Panc1 (cell line): ENCODE measurements around the gene FBXL22.

Experiments
- POLR2AphosphoS5 ChIP-seq: IDR thresholded peaks from 2 replicates; pipeline ENCODE4 v1.6.1; 2012; ENCODE audit warnings: mild to moderate bottlenecking, low read depth, low read length, moderate library complexity
- SIN3A ChIP-seq: IDR thresholded peaks from 2 replicates; pipeline ENCODE4 v1.6.1; 2012; ENCODE audit warnings: low read depth, mild to moderate bottlenecking, low read length, moderate library complexity, borderline replicate concordance; ENCODE audit not compliant: insufficient read depth
- TCF7L2 ChIP-seq: IDR thresholded peaks from 2 replicates; pipeline ENCODE4 v1.6.1; 2011; ENCODE audit warnings: mild to moderate bottlenecking, low read depth, low read length, inconsistent platforms
- TF ChIP-seq, protein P1 (sequence below): fragments of 450-650 bp; IDR thresholded peaks from 2 replicates; pipeline ENCODE4 v1.5.1; 2017; ENCODE audit warnings: mild to moderate bottlenecking
- TF ChIP-seq, protein P2 (sequence below), 2 experiments: IDR thresholded peaks; 2 replicates each; pipeline ENCODE4 v1.6.1; 2011 to 2012; ENCODE audit warnings: low read depth in 2 of 2, control low read depth in 1 of 2, low read length in 1 of 2, mild to moderate bottlenecking in 1 of 2, moderate library complexity in 1 of 2; ENCODE audit not compliant: insufficient read depth in 1 of 2

GRCh38 chr15:63636518-63637061 is 39.4 kb downstream of the FBXL22 start:
- TF ChIP-seq, protein P1, sequence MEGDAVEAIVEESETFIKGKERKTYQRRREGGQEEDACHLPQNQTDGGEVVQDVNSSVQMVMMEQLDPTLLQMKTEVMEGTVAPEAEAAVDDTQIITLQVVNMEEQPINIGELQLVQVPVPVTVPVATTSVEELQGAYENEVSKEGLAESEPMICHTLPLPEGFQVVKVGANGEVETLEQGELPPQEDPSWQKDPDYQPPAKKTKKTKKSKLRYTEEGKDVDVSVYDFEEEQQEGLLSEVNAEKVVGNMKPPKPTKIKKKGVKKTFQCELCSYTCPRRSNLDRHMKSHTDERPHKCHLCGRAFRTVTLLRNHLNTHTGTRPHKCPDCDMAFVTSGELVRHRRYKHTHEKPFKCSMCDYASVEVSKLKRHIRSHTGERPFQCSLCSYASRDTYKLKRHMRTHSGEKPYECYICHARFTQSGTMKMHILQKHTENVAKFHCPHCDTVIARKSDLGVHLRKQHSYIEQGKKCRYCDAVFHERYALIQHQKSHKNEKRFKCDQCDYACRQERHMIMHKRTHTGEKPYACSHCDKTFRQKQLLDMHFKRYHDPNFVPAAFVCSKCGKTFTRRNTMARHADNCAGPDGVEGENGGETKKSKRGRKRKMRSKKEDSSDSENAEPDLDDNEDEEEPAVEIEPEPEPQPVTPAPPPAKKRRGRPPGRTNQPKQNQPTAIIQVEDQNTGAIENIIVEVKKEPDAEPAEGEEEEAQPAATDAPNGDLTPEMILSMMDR = no peak
- TF ChIP-seq, protein P2, sequence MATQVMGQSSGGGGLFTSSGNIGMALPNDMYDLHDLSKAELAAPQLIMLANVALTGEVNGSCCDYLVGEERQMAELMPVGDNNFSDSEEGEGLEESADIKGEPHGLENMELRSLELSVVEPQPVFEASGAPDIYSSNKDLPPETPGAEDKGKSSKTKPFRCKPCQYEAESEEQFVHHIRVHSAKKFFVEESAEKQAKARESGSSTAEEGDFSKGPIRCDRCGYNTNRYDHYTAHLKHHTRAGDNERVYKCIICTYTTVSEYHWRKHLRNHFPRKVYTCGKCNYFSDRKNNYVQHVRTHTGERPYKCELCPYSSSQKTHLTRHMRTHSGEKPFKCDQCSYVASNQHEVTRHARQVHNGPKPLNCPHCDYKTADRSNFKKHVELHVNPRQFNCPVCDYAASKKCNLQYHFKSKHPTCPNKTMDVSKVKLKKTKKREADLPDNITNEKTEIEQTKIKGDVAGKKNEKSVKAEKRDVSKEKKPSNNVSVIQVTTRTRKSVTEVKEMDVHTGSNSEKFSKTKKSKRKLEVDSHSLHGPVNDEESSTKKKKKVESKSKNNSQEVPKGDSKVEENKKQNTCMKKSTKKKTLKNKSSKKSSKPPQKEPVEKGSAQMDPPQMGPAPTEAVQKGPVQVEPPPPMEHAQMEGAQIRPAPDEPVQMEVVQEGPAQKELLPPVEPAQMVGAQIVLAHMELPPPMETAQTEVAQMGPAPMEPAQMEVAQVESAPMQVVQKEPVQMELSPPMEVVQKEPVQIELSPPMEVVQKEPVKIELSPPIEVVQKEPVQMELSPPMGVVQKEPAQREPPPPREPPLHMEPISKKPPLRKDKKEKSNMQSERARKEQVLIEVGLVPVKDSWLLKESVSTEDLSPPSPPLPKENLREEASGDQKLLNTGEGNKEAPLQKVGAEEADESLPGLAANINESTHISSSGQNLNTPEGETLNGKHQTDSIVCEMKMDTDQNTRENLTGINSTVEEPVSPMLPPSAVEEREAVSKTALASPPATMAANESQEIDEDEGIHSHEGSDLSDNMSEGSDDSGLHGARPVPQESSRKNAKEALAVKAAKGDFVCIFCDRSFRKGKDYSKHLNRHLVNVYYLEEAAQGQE (IDR thresholded peaks at IDR 0.05; ENCODE audit: insufficient read depth in 1 of 2, low read depth in 2 of 2, low read length in 1 of 2) = no peak
- TF ChIP-seq POLR2AphosphoS5 = no peak
- no peak for TF ChIP-seq SIN3A
- no peak for TF ChIP-seq TCF7L2
